Neural progenitor cell (in vitro differentiated cells): ENCODE measurements around the gene CPN2. TPM values are rescaled to one million over a fixed set of nuclear protein-coding genes. Genes with fewer than 3 reads are reported as not detected.

ENCODE experiments used
- DNase-seq: peaks from one replicate; pipeline ENCODE4 v3.0.0-alpha.2; 2016; ENCODE audit warnings: low spot score
- H2AFZ ChIP-seq: fragments of 200-600 bp; sonication (generic); replicated peaks from 2 replicates; pipeline ENCODE4 v1.6.1; 2016; ENCODE audit warnings: antibody characterized with exemption
- H3F3A ChIP-seq: fragments of 200-600 bp; sonication (generic); 2 replicates; pipeline ENCODE4 v1.6.1; 2016; ENCODE audit warnings: antibody characterized with exemption, low read depth
- H3K27ac ChIP-seq: fragments of 200-600 bp; sonication (generic); 2 replicates; pipeline ENCODE4 v1.5.1; 2016; ENCODE audit warnings: mild to moderate bottlenecking
- H3K27me3 ChIP-seq: fragments of 200-600 bp; sonication (generic); 2 replicates; pipeline ENCODE4 v1.6.1; 2016; ENCODE audit warnings: mild to moderate bottlenecking, moderate library complexity
- H3K36me3 ChIP-seq: fragments of 200-600 bp; sonication (generic); 2 replicates; pipeline ENCODE4 v1.5.1; 2016
- H3K4me1 ChIP-seq: fragments of 200-600 bp; sonication (generic); 2 replicates; pipeline ENCODE4 v1.6.1; 2016; ENCODE audit warnings: mixed run types
- H3K4me2 ChIP-seq: fragments of 200-600 bp; sonication (generic); 2 replicates; pipeline ENCODE4 v1.6.1; 2016
- H3K4me3 ChIP-seq: fragments of 200-600 bp; sonication (generic); 2 replicates; pipeline ENCODE4 v1.5.1; 2016
- H3K79me2 ChIP-seq: fragments of 200-600 bp; sonication (generic); 2 replicates; pipeline ENCODE4 v1.6.1; 2016; ENCODE audit warnings: low read depth
- H3K9ac ChIP-seq: fragments of 200-600 bp; sonication (generic); 2 replicates; pipeline ENCODE4 v1.6.1; 2016
- H3K9me3 ChIP-seq: fragments of 200-600 bp; sonication (generic); 2 replicates; pipeline ENCODE4 v1.5.1; 2016; ENCODE audit warnings: low read depth
- H4K20me1 ChIP-seq: fragments of 200-600 bp; sonication (generic); 2 replicates; pipeline ENCODE4 v1.6.1; 2016; ENCODE audit warnings: low read depth
- H3K27ac Mint-ChIP-seq: 3 replicates; pipeline ENCODE4 v1.8.0; 2021; ENCODE audit warnings: mixed read lengths
- H3K27me3 Mint-ChIP-seq: 2 replicates; pipeline ENCODE4 v1.8.0; 2022; ENCODE audit warnings: low read depth, mild to moderate bottlenecking, inconsistent platforms, moderate library complexity, mixed read lengths; ENCODE audit not compliant: insufficient read depth
- H3K36me3 Mint-ChIP-seq: 3 replicates; pipeline ENCODE4 v1.8.0; 2021; ENCODE audit warnings: mixed read lengths
- H3K4me1 Mint-ChIP-seq: 3 replicates; pipeline ENCODE4 v1.8.0; 2021; ENCODE audit warnings: mixed read lengths
- H3K4me3 Mint-ChIP-seq: 3 replicates; pipeline ENCODE4 v1.8.0; 2021; ENCODE audit warnings: mild to moderate bottlenecking, moderate library complexity, mixed read lengths
- H3K9me3 Mint-ChIP-seq: 3 replicates; pipeline ENCODE4 v1.8.0; 2020; ENCODE audit warnings: mixed read lengths
- CTCF ChIP-seq: fragments of 200-600 bp; sonication (generic); IDR thresholded peaks from 2 replicates; pipeline ENCODE4 v1.5.1; 2017; ENCODE audit warnings: antibody characterized with exemption, mild to moderate bottlenecking
- EZH2 ChIP-seq: fragments of 200-600 bp; sonication (generic); IDR thresholded peaks from 2 replicates; pipeline ENCODE4 v1.6.1; 2017; ENCODE audit warnings: antibody characterized with exemption, mild to moderate bottlenecking, moderate library complexity
- EZH2phosphoT487 ChIP-seq: fragments of 200-600 bp; sonication (generic); IDR thresholded peaks from 2 replicates; pipeline ENCODE4 v1.6.1; 2017; ENCODE audit warnings: antibody characterized with exemption
- total RNA-seq: library from RNA; depleted of rRNA; stranded (reverse); fragments of >200 nt; gene quantifications from 2 replicates; pipeline ENCODE4 v1.2.3, GENCODE V29; 2015; ENCODE audit warnings: low replicate concordance

Gene CPN2
- total RNA-seq, 1 donor from 2014 or later, result not detected

- TF ChIP-seq EZH2phosphoT487, result no peak
- Histone ChIP-seq H3K4me3 (no peak overlapping the region), H4K20me1 (no peaks in the 10 kb centered on the region), H3K9ac (no peak overlapping the region), H3K9me3 (no peaks in the 10 kb centered on the region), H3K27me3 (peaks cover 5% of the 10 kb centered on the region), H3K4me2 (peak overlapping the region; percentile 63), H3K27ac (no peak overlapping the region), H2AFZ (no peak overlapping the region), H3K79me2 (no peaks in the 10 kb centered on the region), H3K4me1 (peaks cover 49% of the 10 kb centered on the region), H3K36me3 (no peaks in the 10 kb centered on the region), H3F3A (peaks cover 28% of the 10 kb centered on the region)
- Mint-ChIP-seq H3K9me3 (peaks cover 6% of the 10 kb centered on the region), H3K4me1 (peaks cover 29% of the 10 kb centered on the region), H3K36me3 (no peaks in the 10 kb centered on the region), H3K27ac (no peak overlapping the region), H3K27me3 (peaks cover 37% of the 10 kb centered on the region), H3K4me3 (no peak overlapping the region)
- no peak for DNase-seq
Measured at GRCh38 chr3:194306109-194306686, 44.9 kb downstream of the CPN2 start.

- H3K4me3 ChIP-seq, result no peak overlapping the region
- TF ChIP-seq EZH2, result no peak
- TF ChIP-seq EZH2phosphoT487, result no peak
- no peaks in the 10 kb centered on the region for H3K36me3 ChIP-seq
- Mint-ChIP-seq H3K4me3 (no peak overlapping the region), H3K4me1 (peaks cover 33% of the 10 kb centered on the region), H3K36me3 (no peaks in the 10 kb centered on the region), H3K27ac (no peak overlapping the region), H3K27me3 (peaks cover 35% of the 10 kb centered on the region), H3K9me3 (peaks cover 2% of the 10 kb centered on the region)
- H3K9ac ChIP-seq, result no peak overlapping the region
- peaks cover 51% of the 10 kb centered on the region for H3K4me1 ChIP-seq
- H3K9me3 ChIP-seq, result no peaks in the 10 kb centered on the region
- no peak overlapping the region for H2AFZ ChIP-seq
- no peaks in the 10 kb centered on the region for H4K20me1 ChIP-seq
- DNase-seq, result no peak
- H3K27ac ChIP-seq, result no peak overlapping the region
- H3F3A ChIP-seq, result peaks cover 32% of the 10 kb centered on the region
- peak overlapping the region; percentile 63 for H3K4me2 ChIP-seq
- H3K27me3 ChIP-seq, result peaks cover 10% of the 10 kb centered on the region
- no peaks in the 10 kb centered on the region for H3K79me2 ChIP-seq
Measured at GRCh38 chr3:194305356-194306108, 45.6 kb downstream of the CPN2 start.

- H3K4me1 ChIP-seq, result peaks cover 48% of the 10 kb centered on the region
- H3K9me3 ChIP-seq, result no peaks in the 10 kb centered on the region
- Mint-ChIP-seq H3K9me3 (peaks cover 2% of the 10 kb centered on the region), H3K4me3 (no peak overlapping the region), H3K27me3 (peaks cover 31% of the 10 kb centered on the region), H3K4me1 (peaks cover 34% of the 10 kb centered on the region), H3K36me3 (no peaks in the 10 kb centered on the region), H3K27ac (no peak overlapping the region)
- no peak for TF ChIP-seq CTCF
- no peak for TF ChIP-seq EZH2phosphoT487
- TF ChIP-seq EZH2, result no peak
- H3K79me2 ChIP-seq, result no peaks in the 10 kb centered on the region
- H3K27me3 ChIP-seq, result peaks cover 10% of the 10 kb centered on the region
- no peak overlapping the region for H3K4me2 ChIP-seq
- DNase-seq, result no peak
- H3K36me3 ChIP-seq, result no peaks in the 10 kb centered on the region
- H2AFZ ChIP-seq, result no peak overlapping the region
- no peak overlapping the region for H3K9ac ChIP-seq
- no peak overlapping the region for H3K27ac ChIP-seq
- H3F3A ChIP-seq, result peaks cover 40% of the 10 kb centered on the region
- H4K20me1 ChIP-seq, result no peaks in the 10 kb centered on the region
- no peak overlapping the region for H3K4me3 ChIP-seq
Measured at GRCh38 chr3:194304186-194304917, 46.8 kb downstream of the CPN2 start.

- Histone ChIP-seq H3K9me3 (no peaks in the 10 kb centered on the region), H3K79me2 (no peaks in the 10 kb centered on the region), H3F3A (peaks cover 43% of the 10 kb centered on the region), H3K9ac (no peak overlapping the region), H3K27ac (no peak overlapping the region), H2AFZ (no peak overlapping the region), H4K20me1 (no peaks in the 10 kb centered on the region), H3K4me1 (peaks cover 48% of the 10 kb centered on the region), H3K36me3 (no peaks in the 10 kb centered on the region), H3K4me2 (no peak overlapping the region), H3K4me3 (no peak overlapping the region), H3K27me3 (peaks cover 10% of the 10 kb centered on the region)
- Mint-ChIP-seq H3K36me3 (no peaks in the 10 kb centered on the region), H3K4me3 (no peak overlapping the region), H3K27ac (no peak overlapping the region), H3K4me1 (peaks cover 32% of the 10 kb centered on the region), H3K27me3 (peaks cover 25% of the 10 kb centered on the region), H3K9me3 (peaks cover 4% of the 10 kb centered on the region)
- no peak for DNase-seq
- TF ChIP-seq EZH2 (no peak), EZH2phosphoT487 (no peak), CTCF (no peak)
Measured at GRCh38 chr3:194303749-194304148, 47.4 kb downstream of the CPN2 start.
